Gastroesophageal sphincter (tissue), 4 donors: ENCODE results near the gene AGPAT4. TPM values are rescaled to one million over a fixed set of nuclear protein-coding genes. Genes with fewer than 3 reads are reported as not detected.
"Not testable (repeated sequence)": the region's sequence is repeated elsewhere in the genome, so short reads cannot be mapped to it uniquely, and the experiment has no call there.

Source experiments
- ATAC-seq: fragments of 150-250 bp; one replicate; pipeline ENCODE4 v1.9.1; 2016; ENCODE audit warnings: mild to moderate bottlenecking, moderate library complexity
- H3K27ac ChIP-seq, 4 donors: fragments of 200-600 bp; sonication (generic) in 3 of 4; 1 replicate in 3 of 4; 2 replicates in 1 of 4; pipeline ENCODE4 v1.5.1; 2016 to 2019
- H3K27me3 ChIP-seq: fragments of 200-600 bp; sonication (generic); one replicate; pipeline ENCODE4 v1.5.1; 2019
- H3K36me3 ChIP-seq, 2 donors: fragments of 200-600 bp; sonication (generic); one replicate each; pipeline ENCODE4 v1.5.1; 2019; ENCODE audit warnings: control low read depth in 1 of 2
- H3K4me1 ChIP-seq, 3 donors: fragments of 200-600 bp; sonication (generic); 1 replicate in 2 of 3; 2 replicates in 1 of 3; pipeline ENCODE4 v1.5.1; 2016 to 2019; ENCODE audit warnings: control low read depth in 2 of 3
- H3K4me3 ChIP-seq, 2 donors: fragments of 200-600 bp; sonication (generic); one replicate each; pipeline ENCODE4 v1.5.1; 2019; ENCODE audit warnings: mild to moderate bottlenecking in 1 of 2, moderate library complexity in 1 of 2
- H3K9me3 ChIP-seq, 3 donors: fragments of 200-600 bp; sonication (generic); one replicate each; pipeline ENCODE4 v1.5.1; 2017 to 2019; ENCODE audit warnings: control low read depth in 2 of 3
- CTCF ChIP-seq, 4 experiments: fragments of 200-600 bp in 2 of 4; fragments of 450-650 bp in 2 of 4; sonication (generic) in 1 of 4; IDR thresholded peaks; one replicate each; pipeline ENCODE4 v1.5.1; 2017 to 2019; ENCODE audit warnings: antibody characterized with exemption in 4 of 4, mild to moderate bottlenecking in 2 of 4, moderate library complexity in 2 of 4
- EP300 ChIP-seq: sonication (generic); formaldehyde crosslinking; IDR thresholded peaks from one replicate; pipeline ENCODE4 v1.6.1; 2017; ENCODE audit warnings: antibody characterized with exemption, mild to moderate bottlenecking
- POLR2A ChIP-seq, 2 donors: fragments of 450-650 bp; IDR thresholded peaks; one replicate each; pipeline ENCODE4 v1.6.1; 2017; ENCODE audit warnings: antibody characterized with exemption in 2 of 2, mild to moderate bottlenecking in 2 of 2, moderate library complexity in 1 of 2
- POLR2AphosphoS5 ChIP-seq: sonication (generic); formaldehyde crosslinking; IDR thresholded peaks from one replicate; pipeline ENCODE4 v1.6.1; 2017; ENCODE audit warnings: antibody characterized with exemption
- WGBS, 2 donors: methylation state at CpG; one replicate each; pipeline ENCODE4 v1.1.5; 2018; ENCODE audit warnings: low coverage in 1 of 2; 5-methylcytosine and 5-hydroxymethylcytosine counted together
- total RNA-seq, 4 donors: library from RNA; depleted of rRNA; stranded (reverse); fragments of >200 nt; gene quantifications; one replicate each; pipeline ENCODE4 v1.1.0, GENCODE V29; 2016

AGPAT4 gene
- total RNA-seq, 4 donors from 2014 or later: 7.2 to 10.8 (median 9.1) TPM

GRCh38 chr6:161226009-161226964, 47.6 kb downstream of the AGPAT4 start:
- no peak overlapping the region for H3K4me3 ChIP-seq
- no peaks in the 10 kb centered on the region for H3K36me3 ChIP-seq
- peak overlapping the region in 3 of 4 donors; percentile 1 to 48 (median 36) for H3K27ac ChIP-seq
- H3K4me1 ChIP-seq: peaks cover 0 to 43% (median 20%) of the 10 kb centered on the region in 3 donors
- no peaks in the 10 kb centered on the region for H3K9me3 ChIP-seq
- no peaks in the 10 kb centered on the region for H3K27me3 ChIP-seq
- WGBS, 2 donors: 48 to 50% methylated on average over 5 to 8 of the region's 8 CpGs
- TF ChIP-seq CTCF (IDR thresholded peaks at IDR 0.05): no peak
- TF ChIP-seq POLR2A (IDR thresholded peaks at IDR 0.05): no peak
- no peak for TF ChIP-seq POLR2AphosphoS5
- no peak for TF ChIP-seq EP300
- no peak for ATAC-seq

- TF ChIP-seq EP300 (no peak), POLR2A (IDR thresholded peaks at IDR 0.05) (no peak), POLR2AphosphoS5 (no peak), CTCF (IDR thresholded peaks at IDR 0.05) (no peak)
- Histone ChIP-seq H3K36me3 (no peaks in the 10 kb centered on the region), H3K4me1 (peaks cover 0 to 43% (median 20%) of the 10 kb centered on the region in 3 donors), H3K27me3 (no peaks in the 10 kb centered on the region), H3K9me3 (no peaks in the 10 kb centered on the region), H3K4me3 (no peak overlapping the region), H3K27ac (no peak overlapping the region)
- no peak for ATAC-seq
- 74 to 77% methylated on average over 5 to 8 of the region's 8 CpGs for WGBS, 2 donors
Observed at GRCh38 chr6:161225681-161226008, 48.2 kb downstream of the AGPAT4 start.

GRCh38 chr6:161224951-161225680, 48.7 kb downstream of the AGPAT4 start:
- peaks cover 0 to 43% (median 20%) of the 10 kb centered on the region in 3 donors for H3K4me1 ChIP-seq
- WGBS, 2 donors: 90 to 98% methylated on average over 11 to 14 of the region's 16 CpGs
- ATAC-seq, H3K4me3 ChIP-seq, H3K9me3 ChIP-seq, H3K27ac ChIP-seq, H3K27me3 ChIP-seq, H3K36me3 ChIP-seq: not testable (repeated sequence)

GRCh38 chr6:161223646-161224045, 50.2 kb downstream of the AGPAT4 start:
- TF ChIP-seq CTCF (IDR thresholded peaks at IDR 0.05): no peak
- no peak for TF ChIP-seq POLR2AphosphoS5
- no peak for TF ChIP-seq POLR2A (IDR thresholded peaks at IDR 0.05)
- TF ChIP-seq EP300: no peak
- WGBS, 2 donors: 87 to 96% methylated on average over 2 to 3 of the region's 3 CpGs
- Histone ChIP-seq H3K4me3 (no peak overlapping the region), H3K9me3 (no peaks in the 10 kb centered on the region), H3K4me1 (peaks cover 0 to 31% (median 15%) of the 10 kb centered on the region in 3 donors), H3K36me3 (no peaks in the 10 kb centered on the region), H3K27me3 (no peaks in the 10 kb centered on the region), H3K27ac (no peak overlapping the region)
- no peak for ATAC-seq

- TF ChIP-seq CTCF (IDR thresholded peaks at IDR 0.05) (no peak), POLR2A (IDR thresholded peaks at IDR 0.05) (no peak), EP300 (no peak), POLR2AphosphoS5 (no peak)
- H3K36me3 ChIP-seq: no peaks in the 10 kb centered on the region
- H3K27me3 ChIP-seq: no peaks in the 10 kb centered on the region
- ATAC-seq: no peak
- WGBS, 2 donors: 96% methylated on average over 3 to 8 of the region's 8 CpGs
- peaks cover 0 to 22% (median 10%) of the 10 kb centered on the region in 3 donors for H3K4me1 ChIP-seq
- H3K9me3 ChIP-seq: no peaks in the 10 kb centered on the region
- H3K4me3 ChIP-seq: no peak overlapping the region
- no peak overlapping the region for H3K27ac ChIP-seq
Observed at GRCh38 chr6:161222706-161223234, 51.1 kb downstream of the AGPAT4 start.
